ENCODE results near the gene ARHGDIA.
A peak's percentile ranks its signal among the peaks of the same experiment; 100 is the strongest.

Gene ARHGDIA

GRCh38 chr17:81852237-81852636, 18.9 kb downstream of the ARHGDIA start:
- TF ChIP-seq TAF1 (IDR thresholded peaks at IDR 0.05; ENCODE audit: borderline replicate concordance, insufficient read depth, low read length) (no peak), SIN3A (IDR thresholded peaks at IDR 0.05; ENCODE audit: borderline replicate concordance, insufficient read depth, low read length) (no peak), POLR2AphosphoS5 (IDR thresholded peaks at IDR 0.05; ENCODE audit: low read depth, low read length) (no peak), REST (IDR thresholded peaks at IDR 0.05; ENCODE audit: insufficient read depth in 1 of 2, low read depth in 2 of 2, low read length in 2 of 2) (no peak), FOXP2 (optimal IDR thresholded peaks at IDR 0.05; ENCODE audit: borderline replicate concordance, extremely low read depth, extremely low read length, insufficient read depth) (no peak)

GRCh38 chr17:81851423-81851822, 19.7 kb downstream of the ARHGDIA start:
- TF ChIP-seq SIN3A (IDR thresholded peaks at IDR 0.05; ENCODE audit: borderline replicate concordance, insufficient read depth, low read length) (no peak), TAF1 (IDR thresholded peaks at IDR 0.05; ENCODE audit: borderline replicate concordance, insufficient read depth, low read length) (no peak), REST (IDR thresholded peaks at IDR 0.05; ENCODE audit: insufficient read depth in 1 of 2, low read depth in 2 of 2, low read length in 2 of 2) (no peak), POLR2AphosphoS5 (IDR thresholded peaks at IDR 0.05; ENCODE audit: low read depth, low read length) (no peak), FOXP2 (optimal IDR thresholded peaks at IDR 0.05; ENCODE audit: borderline replicate concordance, extremely low read depth, extremely low read length, insufficient read depth) (no peak)

GRCh38 chr17:81849457-81849856, 21.7 kb downstream of the ARHGDIA start:
- peak; percentile 22; the same call in 1 of the 2 replicates for TF ChIP-seq POLR2AphosphoS5 (IDR thresholded peaks at IDR 0.05; ENCODE audit: low read depth, low read length)
- TF ChIP-seq TAF1 (IDR thresholded peaks at IDR 0.05; ENCODE audit: borderline replicate concordance, insufficient read depth, low read length) = no peak

- TF ChIP-seq SIN3A (IDR thresholded peaks at IDR 0.05; ENCODE audit: borderline replicate concordance, insufficient read depth, low read length) = no peak
- no peak for TF ChIP-seq FOXP2 (optimal IDR thresholded peaks at IDR 0.05; ENCODE audit: borderline replicate concordance, extremely low read depth, extremely low read length, insufficient read depth)
- TF ChIP-seq REST (IDR thresholded peaks at IDR 0.05; ENCODE audit: insufficient read depth in 1 of 2, low read depth in 2 of 2, low read length in 2 of 2) = no peak
- no peak for TF ChIP-seq TAF1 (IDR thresholded peaks at IDR 0.05; ENCODE audit: borderline replicate concordance, insufficient read depth, low read length)
- no peak; the same call in none of the 2 replicates for TF ChIP-seq POLR2AphosphoS5 (IDR thresholded peaks at IDR 0.05; ENCODE audit: low read depth, low read length)
Observed at GRCh38 chr17:81846743-81847689, 24.1 kb downstream of the ARHGDIA start.

GRCh38 chr17:81845881-81846742, 25.0 kb downstream of the ARHGDIA start:
- TF ChIP-seq TAF1 (IDR thresholded peaks at IDR 0.05; ENCODE audit: borderline replicate concordance, insufficient read depth, low read length) = no peak
- TF ChIP-seq SIN3A (IDR thresholded peaks at IDR 0.05; ENCODE audit: borderline replicate concordance, insufficient read depth, low read length) = no peak
- TF ChIP-seq POLR2AphosphoS5 (IDR thresholded peaks at IDR 0.05; ENCODE audit: low read depth, low read length) = peak; percentile 33; the same call in 1 of the 2 replicates
- no peak for TF ChIP-seq FOXP2 (optimal IDR thresholded peaks at IDR 0.05; ENCODE audit: borderline replicate concordance, extremely low read depth, extremely low read length, insufficient read depth)

All from PFSK-1 (cell line).